Stimulated activated CD4-positive, alpha-beta T cell treated with anti-CD3 and anti-CD28 coated beads, Interleukin-15, amount 100 ng/mL, for 24 hours (primary cell): ENCODE measurements around the gene CDC26.
"Not testable (repeated sequence)": the region's sequence is repeated elsewhere in the genome, so short reads cannot be mapped to it uniquely, and the experiment has no call there.

Experiments used
- DNase-seq: peaks from one replicate; pipeline ENCODE4 v3.0.0-alpha.2; 2020

CDC26 gene

DNA sequence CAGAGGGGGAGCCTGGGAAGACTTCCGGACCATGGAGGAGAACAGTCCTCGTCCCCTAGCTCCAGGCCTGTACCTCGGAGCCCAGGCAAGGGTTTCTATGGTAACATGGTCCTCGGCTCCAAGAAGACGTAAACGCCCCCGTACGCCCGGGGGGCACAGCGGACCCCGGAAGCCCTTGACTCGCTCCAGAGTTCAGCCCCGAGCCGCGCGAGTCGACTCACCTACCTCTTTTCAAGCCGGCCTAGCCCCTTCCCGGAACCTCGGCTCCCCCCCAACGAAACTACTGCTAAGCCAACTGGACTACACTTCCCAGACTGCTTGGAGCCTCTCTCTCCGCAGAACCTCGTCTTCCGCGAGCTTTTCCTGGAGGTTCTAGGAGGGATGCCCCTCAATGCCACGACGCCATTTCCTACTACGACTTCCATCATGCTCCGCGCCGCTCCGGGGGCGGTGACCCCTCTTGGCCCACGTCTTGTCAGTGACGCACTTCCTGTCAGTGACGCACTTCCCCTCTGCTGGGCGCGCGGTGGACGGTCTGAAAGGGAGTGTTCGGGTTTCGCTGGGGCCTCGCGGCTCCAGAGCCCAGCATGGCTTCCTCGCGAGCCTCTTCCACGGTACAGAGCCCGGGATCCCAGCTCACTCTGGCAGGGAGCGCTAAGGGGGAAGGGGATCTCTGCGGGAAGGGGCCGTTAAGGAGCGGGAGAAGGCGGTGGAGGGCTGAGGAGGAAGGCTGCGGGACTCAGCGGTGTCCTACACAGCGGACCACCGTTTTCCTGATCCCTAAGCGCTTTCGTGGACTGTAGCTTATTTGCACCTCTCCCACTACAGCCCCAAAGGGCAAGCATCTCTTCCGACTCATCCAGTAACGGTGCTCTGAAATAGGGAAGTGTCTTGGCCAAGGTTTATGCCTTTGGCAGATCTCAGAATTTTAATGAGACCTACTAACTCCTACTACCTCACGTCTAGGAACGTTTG is at the start of gene CDC26, which contains the start of gene PRPF4:
Gene CDC26, minus strand, starts transcription at position 416 of the 975 bp plus-strand sequence. CDS start 3,065 bp downstream, outside the sequence.
Gene PRPF4, plus strand, starts transcription at position 502 of the 975 bp plus-strand sequence. Its CDS starts 86 bp downstream, at position 588.
- peak; percentile 98 for DNase-seq

GRCh38 chr9:113322671-113323070 is 47.3 kb upstream of the CDC26 start:
- no peak for DNase-seq

DNA sequence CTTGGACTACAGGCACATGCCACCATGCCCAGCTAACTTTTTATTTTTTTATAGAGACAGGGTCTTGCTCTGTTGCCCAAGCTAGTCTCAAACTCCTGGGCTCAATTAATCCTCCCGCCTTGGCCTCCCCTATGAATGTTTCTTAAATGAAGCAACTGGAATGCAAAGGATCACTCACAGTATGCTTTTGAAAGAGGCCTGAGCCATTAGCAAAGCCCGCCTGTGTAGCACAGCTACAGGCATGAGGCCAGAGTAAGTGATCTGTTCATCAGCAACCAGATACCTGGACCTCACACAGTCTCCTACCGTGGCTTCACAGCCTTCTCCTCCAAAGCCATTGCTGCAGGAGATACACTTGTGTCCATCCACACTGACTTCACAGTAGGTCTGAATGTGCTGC is 44.7 kb upstream of the CDC26 start:
- no peak for DNase-seq

DNA sequence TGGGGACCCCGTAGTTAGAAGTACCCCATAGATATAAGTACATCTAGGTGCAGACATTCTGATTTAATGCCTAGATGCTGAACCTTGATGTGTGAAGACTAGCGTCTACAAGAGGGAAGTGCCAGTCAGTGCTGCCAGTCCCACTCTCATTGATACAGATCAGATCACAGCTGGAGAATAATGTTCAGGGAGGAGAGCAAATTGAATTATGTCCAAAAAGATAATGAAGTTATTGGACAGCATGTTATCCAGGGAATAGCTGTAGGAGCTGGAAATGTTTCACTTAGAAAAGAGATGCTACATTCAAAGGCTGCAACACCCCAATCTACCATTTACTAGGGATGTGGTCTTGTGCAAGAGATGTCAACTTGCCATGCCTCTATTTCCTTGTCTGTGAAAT is 43.7 kb upstream of the CDC26 start:
- DNase-seq, result no peak

DNA sequence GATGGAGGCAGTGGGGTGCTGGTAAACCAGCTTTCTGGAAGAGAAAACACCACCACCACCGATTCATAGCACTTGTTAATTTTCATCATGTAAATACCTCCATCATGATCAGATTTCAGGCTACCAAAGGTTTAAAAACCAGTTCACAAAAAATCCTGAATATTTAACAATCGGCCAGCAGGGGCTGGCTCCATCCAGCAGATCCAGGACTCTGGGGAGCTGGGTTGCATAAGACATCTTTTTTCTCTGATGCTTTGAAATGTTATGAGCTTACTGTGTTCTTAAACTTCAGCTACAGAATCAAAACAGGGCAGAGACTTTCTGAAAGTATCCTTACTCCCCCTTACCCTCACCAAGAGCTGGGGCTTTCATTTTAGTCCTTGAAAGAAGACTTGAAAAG is 42.4 kb upstream of the CDC26 start:
- DNase-seq, result no peak

- DNase-seq, result no peak
These were observed 40.7 kb upstream of the CDC26 start for GRCh38 chr9:113316030-113316429.

DNA sequence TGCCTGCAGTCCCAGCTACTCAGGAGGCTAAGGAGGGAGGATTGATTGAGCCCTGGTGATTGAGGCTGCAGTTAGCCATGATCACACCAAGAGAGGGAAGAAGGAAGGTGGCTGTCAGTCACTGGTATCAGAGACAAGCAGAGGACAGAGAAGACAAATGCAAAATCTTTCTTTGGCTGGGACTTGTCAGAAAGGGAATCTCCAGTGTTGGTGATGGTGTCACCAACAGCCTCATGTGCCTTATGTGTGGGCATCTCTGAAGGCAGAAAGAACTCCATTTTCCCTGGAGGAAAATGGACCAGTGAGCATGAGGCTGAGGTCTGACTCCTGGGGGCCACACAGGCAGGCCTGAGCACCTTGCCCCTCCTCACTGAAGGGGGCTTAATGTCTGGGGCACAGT is 39.9 kb upstream of the CDC26 start:
- no peak for DNase-seq

GRCh38 chr9:113313261-113313660 is 37.9 kb upstream of the CDC26 start:
- no peak for DNase-seq

- no peak for DNase-seq
These were observed 36.6 kb upstream of the CDC26 start for GRCh38 chr9:113311961-113312360.

- no peak for DNase-seq
These were observed 35.2 kb upstream of the CDC26 start for GRCh38 chr9:113310538-113310937.

GRCh38 chr9:113309204-113309813 is 33.9 kb upstream of the CDC26 start:
- DNase-seq, result peak; percentile 31

DNA sequence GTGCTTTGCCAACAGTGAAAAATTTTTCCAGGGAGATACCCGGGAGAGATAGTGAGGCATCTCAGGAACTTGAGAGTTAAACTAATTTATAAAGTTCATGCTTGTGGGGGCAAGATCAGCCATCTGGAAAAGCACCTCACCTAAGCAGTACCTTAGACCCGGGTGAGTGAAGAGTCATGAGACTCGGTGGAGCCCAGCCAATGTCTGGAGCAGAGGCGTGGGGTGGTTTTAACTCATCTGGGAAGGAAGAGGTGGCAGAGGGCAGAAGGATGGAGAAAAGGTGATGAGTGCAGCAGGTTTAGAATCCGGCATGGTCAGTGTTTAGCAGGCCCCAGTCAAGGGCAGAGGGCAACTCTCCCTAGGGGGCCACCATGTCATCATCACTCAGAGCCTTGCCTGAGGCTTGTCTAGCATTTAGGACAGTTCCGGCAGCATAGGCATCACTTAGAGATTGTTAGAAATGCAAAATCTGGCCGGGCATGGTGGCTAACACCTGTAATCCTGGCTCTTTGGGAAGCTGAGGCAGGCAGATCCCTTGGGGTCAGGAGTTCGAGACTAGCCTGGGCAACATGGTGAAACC is 32.1 kb upstream of the CDC26 start:
- DNase-seq, result no peak

GRCh38 chr9:113306566-113306965 is 31.2 kb upstream of the CDC26 start:
- DNase-seq, result no peak

DNA sequence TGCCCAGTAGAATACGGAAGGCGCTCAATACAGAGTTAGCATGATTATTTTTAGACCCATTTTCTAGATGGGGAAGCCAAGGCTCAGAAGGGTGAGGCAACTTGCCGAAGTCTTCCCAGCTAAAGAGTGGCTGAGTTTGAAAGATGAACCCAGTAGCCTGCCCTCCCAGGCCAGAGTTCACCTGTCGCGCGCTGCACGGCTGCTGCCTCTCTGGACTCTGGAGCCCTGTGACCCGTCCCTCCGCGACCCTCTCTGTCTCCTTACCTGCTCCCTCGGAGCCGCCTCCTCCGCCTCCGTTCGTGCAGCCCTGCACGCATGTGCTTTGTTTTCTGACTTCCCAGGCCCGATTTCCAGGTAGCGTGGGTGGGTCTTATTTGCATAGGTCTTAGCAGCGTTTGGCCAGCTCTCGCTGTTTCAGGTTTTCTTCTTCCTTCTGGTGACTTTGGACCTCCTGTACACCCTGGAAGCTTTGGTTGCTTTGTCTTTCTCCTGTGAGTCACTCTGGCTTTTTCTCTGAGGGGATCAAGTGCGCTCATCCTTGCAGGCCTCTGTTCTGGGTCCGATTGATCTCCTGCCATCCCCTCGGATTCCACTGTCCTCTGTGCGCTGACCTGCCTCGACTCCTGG is 27.5 kb upstream of the CDC26 start, which contains the start of gene RNF183:
Gene RNF183, minus strand, starts transcription at position 585 of the 627 bp plus-strand sequence. CDS start 5,192 bp downstream, outside the sequence.
- DNase-seq, result no peak

DNA sequence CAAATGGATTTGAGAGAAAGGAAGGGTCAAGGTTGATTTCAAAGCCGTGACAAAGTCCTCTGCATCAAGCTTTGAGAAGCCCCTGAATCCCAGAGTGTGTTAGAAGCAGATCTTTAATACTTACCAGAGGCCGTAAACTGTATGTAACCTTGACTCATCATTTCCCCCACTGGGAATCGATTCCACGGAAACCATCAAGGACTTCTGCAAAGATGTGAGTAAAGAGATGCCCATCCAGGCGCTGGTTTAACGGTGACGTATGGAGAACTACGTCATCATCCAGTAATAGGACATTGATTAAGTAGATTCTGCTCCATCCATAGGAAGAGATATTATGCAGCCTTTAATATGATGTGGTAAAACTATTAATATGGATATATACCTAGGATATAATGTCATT is 26.2 kb upstream of the CDC26 start:
- no peak for DNase-seq

- no peak for DNase-seq
These were observed 24.5 kb upstream of the CDC26 start for GRCh38 chr9:113299800-113300292.

DNA sequence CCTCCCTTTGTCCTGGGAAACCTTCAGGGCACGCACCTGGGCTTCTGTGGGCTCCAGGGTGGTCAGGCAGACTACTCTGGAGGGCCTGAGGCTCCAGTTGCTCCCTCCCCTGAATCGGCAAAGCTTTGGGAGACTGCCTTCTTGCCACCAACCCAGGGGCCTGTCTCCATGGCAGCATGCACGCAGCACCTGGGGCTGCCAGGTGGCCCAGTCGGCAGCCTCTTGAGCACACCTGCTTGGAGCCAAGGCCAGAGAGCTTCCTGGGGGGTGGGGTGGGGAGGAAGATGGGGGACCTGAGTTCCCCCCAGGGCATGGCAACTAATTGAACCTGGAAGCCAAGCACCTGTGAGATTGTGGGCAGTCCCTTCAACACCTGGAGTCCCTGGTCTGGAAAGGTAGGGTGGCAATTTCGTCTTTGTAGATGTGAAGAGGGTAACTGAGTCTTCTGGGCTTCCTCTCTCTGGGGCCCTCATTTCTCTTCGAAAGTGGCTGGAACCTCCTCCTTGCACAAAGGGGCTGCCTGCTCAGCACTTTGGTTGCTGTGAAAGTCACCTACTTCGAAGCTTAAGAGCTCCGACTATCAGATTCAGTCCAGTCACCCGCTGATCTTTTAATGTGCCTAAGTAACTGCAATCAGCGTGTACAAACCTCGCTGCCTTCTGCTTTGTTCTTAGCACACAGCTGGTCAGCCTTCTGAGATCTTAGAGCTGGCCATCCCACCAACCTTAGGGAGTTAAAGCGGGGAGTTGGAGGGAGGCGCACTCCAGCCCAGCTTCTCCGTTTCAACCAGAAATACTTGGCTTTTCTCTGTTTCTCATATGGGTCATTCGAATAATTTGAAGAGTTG is 23.8 kb upstream of the CDC26 start:
- DNase-seq, result no peak

GRCh38 chr9:113298311-113298710 is 22.9 kb upstream of the CDC26 start:
- DNase-seq, result no peak

- no peak for DNase-seq
These were observed 21.6 kb upstream of the CDC26 start for GRCh38 chr9:113296796-113297558.

- DNase-seq, result not testable (repeated sequence)
These were observed 20.9 kb upstream of the CDC26 start for GRCh38 chr9:113296247-113296646.

GRCh38 chr9:113293285-113293878 is 18.0 kb upstream of the CDC26 start:
- no peak for DNase-seq
